GM12891 (cell line): ENCODE data around the gene GRAMD1A.
"Not testable (repeated sequence)": the region's sequence is repeated elsewhere in the genome, so short reads cannot be mapped to it uniquely, and the experiment has no call there.

Experiments used
- DNase-seq: peaks from one replicate; pipeline ENCODE4 v3.0.0; 2011; ENCODE audit warnings: low spot score; ENCODE audit not compliant: insufficient read length
- FAIRE-seq: peaks from 2 replicates; lab custom pipeline; 2011; peaks lifted over from hg19 to GRCh38; lab: Jason Lieb, UNC
- PAX5 ChIP-seq: IDR thresholded peaks from 2 replicates; pipeline ENCODE4 v1.6.1; 2011; ENCODE audit warnings: low read length, moderate library complexity, mild to moderate bottlenecking; ENCODE audit not compliant: insufficient read depth, severe bottlenecking
- POLR2A ChIP-seq: IDR thresholded peaks from 2 replicates; pipeline ENCODE4 v1.6.1; 2011; ENCODE audit warnings: low read depth, low read length, control low read depth
- POLR2AphosphoS5 ChIP-seq: IDR thresholded peaks from 2 replicates; pipeline ENCODE4 v1.6.1; 2011; ENCODE audit warnings: low read depth, low read length, control low read depth
- POU2F2 ChIP-seq: IDR thresholded peaks from 2 replicates; pipeline ENCODE4 v1.6.1; 2011; ENCODE audit warnings: low read depth, mild to moderate bottlenecking, control low read depth, low read length, moderate library complexity
- SPI1 ChIP-seq: IDR thresholded peaks from 2 replicates; pipeline ENCODE4 v1.6.1; 2011; ENCODE audit warnings: low read depth, low read length, control low read depth
- TAF1 ChIP-seq: IDR thresholded peaks from 2 replicates; pipeline ENCODE4 v1.6.1; 2011; ENCODE audit warnings: low read depth, low read length, control low read depth

Gene GRAMD1A

DNA sequence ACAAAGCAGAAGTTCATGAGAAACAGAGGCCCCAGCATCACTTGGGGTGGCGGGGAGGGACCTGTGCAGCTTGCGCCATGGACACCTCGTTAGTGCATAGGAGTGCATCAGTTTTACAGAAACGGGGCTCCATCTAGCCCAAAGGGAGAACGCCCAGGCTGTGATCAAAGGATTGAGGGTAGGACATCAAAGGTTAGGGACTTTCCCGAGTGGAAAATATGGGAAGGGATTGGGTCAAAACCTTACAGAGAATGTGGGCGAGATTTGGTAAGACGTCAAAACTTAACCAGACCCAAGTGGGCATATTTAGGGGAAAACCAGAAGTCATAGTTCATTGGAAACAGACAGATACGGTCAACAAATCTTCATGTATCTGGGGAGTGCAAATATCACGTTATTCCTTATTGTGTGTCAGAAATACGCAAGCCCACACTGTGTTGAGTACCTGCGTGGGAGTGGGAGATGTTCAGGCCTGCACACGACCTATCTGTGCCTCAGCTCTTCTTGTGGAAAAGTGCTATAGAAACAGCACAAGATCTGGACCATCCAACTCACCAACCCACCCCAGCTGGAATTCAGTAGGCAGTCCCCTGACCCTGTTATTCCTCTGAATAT is 9.4 kb upstream of the GRAMD1A start:
- DNase-seq (no peak), FAIRE-seq (peak; percentile 16)
- TF ChIP-seq POU2F2 (no peak), PAX5 (no peak), POLR2AphosphoS5 (no peak), POLR2A (no peak), TAF1 (no peak), SPI1 (no peak)

DNA sequence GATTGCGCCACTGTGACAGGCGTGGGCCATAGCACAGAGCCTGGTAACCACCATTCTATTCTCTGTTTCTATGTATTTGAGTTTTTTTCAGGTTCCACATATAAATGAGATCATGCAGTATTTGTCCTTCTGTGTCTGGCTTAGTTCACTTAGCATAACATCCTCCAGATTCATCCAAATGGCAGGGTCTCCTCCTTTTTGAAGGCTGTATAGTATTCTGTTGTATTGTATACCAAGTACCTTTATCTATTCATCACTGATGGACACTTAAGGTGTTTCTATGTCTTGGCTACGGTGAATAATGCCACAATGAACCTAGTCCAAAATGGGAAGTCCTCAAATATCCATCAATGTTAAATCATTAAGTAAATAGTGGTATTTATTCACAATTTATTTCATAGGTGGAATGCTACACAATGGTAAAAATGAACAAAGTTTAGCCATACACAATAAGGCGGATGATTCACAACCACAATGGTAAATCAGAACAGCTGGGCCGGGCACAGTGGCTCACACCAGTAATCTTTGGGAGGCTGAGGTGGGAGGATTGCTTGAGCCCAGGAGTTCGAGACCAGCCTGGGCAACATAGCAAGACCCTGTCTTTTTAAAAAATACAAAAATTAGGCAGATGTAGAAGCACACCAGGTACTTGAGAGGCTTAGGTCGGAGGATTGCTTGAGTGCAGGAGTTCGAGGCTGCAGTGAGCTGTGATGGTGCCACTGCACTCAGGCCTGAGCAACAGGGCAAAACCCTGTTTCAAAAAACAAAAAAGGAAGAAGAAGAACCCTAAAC is 8.4 kb upstream of the GRAMD1A start:
- FAIRE-seq, result no peak
- DNase-seq, result no peak

DNA sequence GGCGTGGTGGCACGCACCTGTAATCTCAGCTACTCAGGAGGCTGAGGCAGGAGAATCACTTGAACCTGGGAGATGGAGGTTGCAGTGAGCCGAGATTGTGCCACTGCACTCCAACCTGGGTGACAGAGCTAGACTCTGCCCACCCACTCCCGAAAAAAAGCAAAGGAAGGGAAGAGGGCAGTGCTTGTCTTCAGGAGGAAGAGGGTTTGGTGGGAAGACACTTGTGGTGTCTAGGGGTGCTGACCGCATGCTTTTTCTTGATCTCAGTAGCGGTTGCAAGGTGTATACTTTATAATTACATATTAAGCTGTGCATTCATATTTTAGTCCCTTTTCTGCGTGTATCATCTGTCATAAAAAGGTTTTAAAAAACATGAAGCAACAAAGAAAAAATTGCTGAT is 7.5 kb upstream of the GRAMD1A start:
- not testable (repeated sequence) for FAIRE-seq, DNase-seq

More for the DNA sequence above, 8.4 kb upstream of the GRAMD1A start:
- no peak for TF ChIP-seq PAX5
- no peak for TF ChIP-seq SPI1
- TF ChIP-seq POLR2A, result no peak
- no peak for TF ChIP-seq POU2F2
- no peak for TF ChIP-seq TAF1
- TF ChIP-seq POLR2AphosphoS5, result no peak

GRCh38 chr19:34994286-34994642 is 5.9 kb upstream of the GRAMD1A start:
- TF ChIP-seq TAF1, result no peak
- no peak for TF ChIP-seq POU2F2
- DNase-seq (no peak), FAIRE-seq (no peak)

GRCh38 chr19:34994643-34995541 is 5.2 kb upstream of the GRAMD1A start:
- FAIRE-seq (no peak), DNase-seq (no peak)
- TF ChIP-seq POLR2AphosphoS5 (no peak), POLR2A (no peak), SPI1 (no peak), POU2F2 (no peak)

GRCh38 chr19:34995551-34995950 is 4.6 kb upstream of the GRAMD1A start:
- DNase-seq, result no peak
- FAIRE-seq, result no peak
- TF ChIP-seq POLR2A (no peak), POLR2AphosphoS5 (no peak), SPI1 (no peak), TAF1 (no peak)

- FAIRE-seq (no peak), DNase-seq (no peak)
- no peak for TF ChIP-seq POLR2AphosphoS5
- TF ChIP-seq POLR2A, result no peak
- TF ChIP-seq POU2F2, result no peak
- TF ChIP-seq TAF1, result no peak
Observed at GRCh38 chr19:34997071-34997617, 3.0 kb upstream of the GRAMD1A start.

- FAIRE-seq, result not testable (repeated sequence)
Observed at GRCh38 chr19:34998224-34998623, 1.9 kb upstream of the GRAMD1A start.

GRCh38 chr19:34998777-34999497 is 1.2 kb upstream of the GRAMD1A start:
- TF ChIP-seq POLR2AphosphoS5, result no peak
- TF ChIP-seq TAF1, result no peak
- no peak for TF ChIP-seq POLR2A
- no peak for TF ChIP-seq POU2F2
- no peak for TF ChIP-seq PAX5
- no peak for TF ChIP-seq SPI1
- FAIRE-seq, result no peak
- no peak for DNase-seq

More at GRCh38 chr19:34998224-34998623, 1.9 kb upstream of the GRAMD1A start:
- not testable (repeated sequence) for DNase-seq

DNA sequence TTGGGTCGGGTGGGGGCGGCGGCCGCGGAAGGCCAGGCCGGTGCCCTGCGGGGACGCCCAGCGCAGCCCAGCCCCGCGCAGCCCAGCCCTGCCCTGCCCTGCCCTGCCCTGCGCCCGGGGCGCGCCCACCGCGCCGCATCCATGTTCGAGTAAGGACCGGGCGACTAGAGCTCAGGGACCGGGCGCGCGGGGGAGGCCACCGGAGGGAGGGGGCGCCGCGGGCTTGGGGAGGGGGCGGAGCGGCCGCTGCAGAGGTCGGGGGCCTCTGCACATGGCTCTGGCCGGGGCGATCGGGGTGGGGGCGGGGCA is 169 bp downstream of the GRAMD1A start:
- DNase-seq (no peak), FAIRE-seq (no peak)

More for the DNA sequence above, 169 bp downstream of the GRAMD1A start:
- TF ChIP-seq PAX5 (no peak), SPI1 (no peak), POU2F2 (no peak), POLR2AphosphoS5 (peak; percentile 1; the same call in 1 of the 2 replicates), TAF1 (no peak), POLR2A (no peak)
